AG04449 (cell line): Measurements from ENCODE around the gene ENAH.

Experiments used
- CTCF ChIA-PET: fragments of 350-600 bp; formaldehyde crosslinking; extraction: SDS; loops from one replicate; lab custom pipeline; 2021; ENCODE audit warnings: antibody characterized with exemption; lab: Yijun Ruan, JAX
- POLR2A ChIA-PET: fragments of 400-600, 350-600 bp; formaldehyde crosslinking; extraction: SDS; loops from one replicate; lab custom pipeline; 2020; ENCODE audit warnings: antibody characterized with exemption, inconsistent platforms; lab: Yijun Ruan, JAX
- DNase-seq: peaks from one replicate; pipeline ENCODE4 v3.0.0-alpha.2; 2010; ENCODE audit warnings: low read depth, low spot score
- H3K4me3 ChIP-seq: 2 replicates; pipeline ENCODE4 v1.5.1; 2011; ENCODE audit warnings: low read depth, mild to moderate bottlenecking, control low read depth, low read length
- TF ChIP-seq, protein P1 (sequence below): IDR thresholded peaks from one replicate; pipeline ENCODE4 v1.5.1; 2011; ENCODE audit warnings: mild to moderate bottlenecking, moderate library complexity, low read length, control low read depth, inconsistent platforms; ENCODE audit not compliant: insufficient read depth; ENCODE audit errors: missing control alignments

The ENAH gene

DNA sequence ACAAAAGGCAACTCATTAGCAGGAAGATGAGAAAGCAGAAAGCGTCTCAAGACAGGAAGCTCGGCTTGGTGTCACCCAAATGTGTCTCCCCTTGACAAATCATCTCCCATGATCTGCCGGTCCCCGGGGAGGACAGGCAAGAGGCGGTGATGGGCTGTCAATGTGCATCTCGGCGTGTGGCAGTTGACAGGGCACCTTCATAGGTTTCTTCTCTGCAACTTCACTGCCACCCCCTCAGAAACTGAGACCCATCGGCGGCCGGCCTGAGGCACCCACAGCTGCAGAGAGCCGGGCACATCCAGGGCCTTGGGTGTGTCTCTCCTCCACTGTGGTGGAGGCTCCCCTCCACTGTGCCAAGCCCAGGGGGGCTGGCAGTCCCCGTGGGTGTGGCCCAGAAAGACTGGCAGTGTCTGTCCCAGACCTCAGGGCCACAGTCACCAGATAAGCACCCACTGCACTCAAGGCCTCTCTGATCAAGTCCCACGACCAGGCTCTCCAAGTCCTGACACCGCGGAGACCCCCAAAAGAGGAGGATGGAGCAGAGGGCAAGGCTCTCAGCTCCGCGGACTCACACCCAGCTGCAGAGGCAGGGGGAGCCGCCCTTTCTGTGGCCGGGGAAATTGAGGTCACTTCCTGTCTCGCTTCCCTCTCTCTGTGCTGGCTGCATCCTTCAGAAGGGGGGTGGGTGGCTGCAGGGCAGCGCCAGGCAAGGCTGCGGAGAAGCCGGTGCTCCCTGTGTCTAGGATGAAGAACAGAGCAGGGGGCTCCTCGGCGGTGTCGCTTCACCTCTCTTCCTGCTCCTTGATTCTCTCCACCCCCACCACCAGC is 185.5 kb downstream of the ENAH start:
- TF ChIP-seq, protein P1, sequence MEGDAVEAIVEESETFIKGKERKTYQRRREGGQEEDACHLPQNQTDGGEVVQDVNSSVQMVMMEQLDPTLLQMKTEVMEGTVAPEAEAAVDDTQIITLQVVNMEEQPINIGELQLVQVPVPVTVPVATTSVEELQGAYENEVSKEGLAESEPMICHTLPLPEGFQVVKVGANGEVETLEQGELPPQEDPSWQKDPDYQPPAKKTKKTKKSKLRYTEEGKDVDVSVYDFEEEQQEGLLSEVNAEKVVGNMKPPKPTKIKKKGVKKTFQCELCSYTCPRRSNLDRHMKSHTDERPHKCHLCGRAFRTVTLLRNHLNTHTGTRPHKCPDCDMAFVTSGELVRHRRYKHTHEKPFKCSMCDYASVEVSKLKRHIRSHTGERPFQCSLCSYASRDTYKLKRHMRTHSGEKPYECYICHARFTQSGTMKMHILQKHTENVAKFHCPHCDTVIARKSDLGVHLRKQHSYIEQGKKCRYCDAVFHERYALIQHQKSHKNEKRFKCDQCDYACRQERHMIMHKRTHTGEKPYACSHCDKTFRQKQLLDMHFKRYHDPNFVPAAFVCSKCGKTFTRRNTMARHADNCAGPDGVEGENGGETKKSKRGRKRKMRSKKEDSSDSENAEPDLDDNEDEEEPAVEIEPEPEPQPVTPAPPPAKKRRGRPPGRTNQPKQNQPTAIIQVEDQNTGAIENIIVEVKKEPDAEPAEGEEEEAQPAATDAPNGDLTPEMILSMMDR: no peak
- DNase-seq: no peak
- ChIA-PET CTCF (interaction anchor here (0.8 to 12.6 kb wide), 10 partner anchors 11 to 519 kb away, joined by 3 to 190 read pairs (median 4); partner anchors contain the start of gene SRP9), POLR2A (interaction anchor here (1.5 kb wide), 1 partner anchor 457 kb away, joined by 3 read pairs; the partner anchor contains the start of gene PYCR2)
- H3K4me3 ChIP-seq: no peak overlapping the region

DNA sequence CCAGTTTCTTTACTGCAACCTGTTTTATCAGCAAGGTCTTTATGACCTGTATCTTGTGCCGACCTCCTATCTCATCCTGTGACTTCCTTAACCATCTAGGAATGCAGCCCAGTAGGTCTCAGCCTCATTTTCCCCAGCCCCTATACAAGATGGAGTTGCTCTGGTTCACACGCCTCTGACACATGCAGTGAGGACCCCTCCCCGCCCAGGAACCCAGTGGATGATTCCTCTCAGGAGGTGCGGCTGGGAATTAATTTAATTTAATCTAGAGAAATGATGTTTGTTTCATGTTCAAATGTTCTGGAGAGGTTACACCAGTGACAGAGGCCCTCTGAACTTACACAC is 186.1 kb downstream of the ENAH start:
- POLR2A ChIA-PET: interaction anchor here (1.5 kb wide), 1 partner anchor 458 kb away, joined by 3 read pairs; the partner anchor contains the start of gene PYCR2
- TF ChIP-seq, protein P1: no peak
- CTCF ChIA-PET: interaction anchor here (2.2 to 2.5 kb wide), 2 partner anchors 16 to 379 kb away, joined by 5 to 10 read pairs; no protein-coding TSS in a partner anchor
- no peak overlapping the region for H3K4me3 ChIP-seq
- no peak for DNase-seq

DNA sequence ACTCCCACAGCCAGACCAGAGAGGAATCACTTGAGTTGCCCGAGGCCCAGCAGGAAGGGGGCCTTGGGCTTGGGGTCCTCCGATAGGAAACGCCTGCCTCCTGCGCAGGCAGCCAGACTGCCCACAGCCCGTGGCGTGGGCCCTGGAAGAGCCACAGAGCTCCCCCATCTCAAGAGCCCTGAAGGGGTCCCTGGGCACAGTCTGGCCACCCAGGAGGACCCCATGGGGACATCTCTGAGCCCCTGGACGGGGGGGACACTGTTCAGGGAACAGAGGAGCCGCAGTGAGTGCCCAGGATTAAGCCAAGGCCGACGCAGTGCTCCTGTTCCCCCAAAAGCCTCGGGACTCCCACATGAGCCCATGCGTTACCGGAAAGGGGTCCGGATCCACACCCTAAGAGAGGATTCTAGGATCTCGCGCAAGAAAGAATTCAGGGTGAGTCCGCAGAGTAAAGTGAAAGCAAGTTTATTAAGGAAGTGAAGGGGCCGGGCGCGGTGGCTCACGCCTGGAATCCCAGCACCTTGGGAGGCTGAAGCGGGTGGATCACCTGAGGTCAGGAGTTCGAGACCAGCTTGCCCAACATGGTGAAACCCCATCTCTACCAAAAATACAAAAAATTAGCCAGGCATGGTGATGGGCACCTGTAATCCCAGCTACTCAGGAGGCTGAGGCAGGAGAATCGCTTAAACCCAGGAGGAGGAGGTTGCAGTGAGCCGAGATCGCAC is 187.0 kb downstream of the ENAH start:
- TF ChIP-seq, protein P1: no peak
- CTCF ChIA-PET: interaction anchor here (0.7 to 2.4 kb wide), 2 partner anchors 7 to 9 kb away, joined by 4 to 13 read pairs; no protein-coding TSS in a partner anchor
- POLR2A ChIA-PET: no interaction called here
- DNase-seq: no peak
- no peak overlapping the region for H3K4me3 ChIP-seq

DNA sequence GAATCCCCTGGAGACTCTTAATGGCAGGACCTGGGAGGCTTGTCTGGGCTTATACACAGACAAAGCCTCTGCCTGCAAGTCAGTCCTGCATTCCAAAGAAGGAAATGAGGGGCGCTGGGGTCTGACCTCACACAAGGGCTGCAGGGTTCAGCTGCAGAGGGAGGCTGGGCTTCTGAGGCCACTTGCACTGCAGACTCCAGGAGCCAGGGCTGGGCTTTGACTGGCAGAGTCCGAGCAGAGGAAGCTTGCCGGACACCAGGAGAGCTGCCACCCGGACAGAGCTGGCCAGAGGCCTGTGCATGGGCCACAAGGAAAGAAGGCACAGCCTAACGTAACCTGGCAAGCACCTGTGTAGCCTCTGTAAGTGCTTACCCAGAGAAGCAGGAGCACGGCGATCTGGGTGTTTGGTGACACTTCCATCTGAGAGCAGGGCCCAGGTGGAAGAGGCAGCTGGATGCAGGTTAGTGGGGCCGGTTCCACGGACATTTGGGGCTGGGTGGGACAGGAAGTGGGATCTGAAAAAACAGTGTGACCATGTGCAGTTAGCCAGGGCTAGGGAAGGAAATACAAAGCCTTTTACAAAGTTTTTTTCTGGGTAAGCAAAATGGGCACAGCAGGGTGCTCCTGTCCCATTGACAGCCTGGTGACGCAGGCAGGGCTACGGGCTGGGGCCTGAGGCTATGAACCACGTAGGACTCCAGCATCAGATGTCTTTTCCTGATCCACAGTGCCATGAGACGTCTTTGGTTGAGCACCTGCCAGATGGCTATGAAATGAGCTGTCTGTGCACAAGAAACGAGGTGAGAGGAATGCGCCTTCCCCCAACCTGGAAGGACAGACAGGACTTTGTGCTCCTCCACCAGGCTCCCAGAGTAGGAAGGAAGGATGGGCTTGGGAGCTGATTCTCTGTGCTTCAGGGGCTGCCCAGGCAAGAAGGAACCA is 187.8 kb downstream of the ENAH start:
- ChIA-PET CTCF (interaction anchor here (0.7 to 2.4 kb wide), 2 partner anchors 8 to 10 kb away, joined by 4 to 13 read pairs; no protein-coding TSS in a partner anchor), POLR2A (no interaction called here)
- H3K4me3 ChIP-seq: no peak overlapping the region
- DNase-seq: no peak
- TF ChIP-seq, protein P1: no peak

DNA sequence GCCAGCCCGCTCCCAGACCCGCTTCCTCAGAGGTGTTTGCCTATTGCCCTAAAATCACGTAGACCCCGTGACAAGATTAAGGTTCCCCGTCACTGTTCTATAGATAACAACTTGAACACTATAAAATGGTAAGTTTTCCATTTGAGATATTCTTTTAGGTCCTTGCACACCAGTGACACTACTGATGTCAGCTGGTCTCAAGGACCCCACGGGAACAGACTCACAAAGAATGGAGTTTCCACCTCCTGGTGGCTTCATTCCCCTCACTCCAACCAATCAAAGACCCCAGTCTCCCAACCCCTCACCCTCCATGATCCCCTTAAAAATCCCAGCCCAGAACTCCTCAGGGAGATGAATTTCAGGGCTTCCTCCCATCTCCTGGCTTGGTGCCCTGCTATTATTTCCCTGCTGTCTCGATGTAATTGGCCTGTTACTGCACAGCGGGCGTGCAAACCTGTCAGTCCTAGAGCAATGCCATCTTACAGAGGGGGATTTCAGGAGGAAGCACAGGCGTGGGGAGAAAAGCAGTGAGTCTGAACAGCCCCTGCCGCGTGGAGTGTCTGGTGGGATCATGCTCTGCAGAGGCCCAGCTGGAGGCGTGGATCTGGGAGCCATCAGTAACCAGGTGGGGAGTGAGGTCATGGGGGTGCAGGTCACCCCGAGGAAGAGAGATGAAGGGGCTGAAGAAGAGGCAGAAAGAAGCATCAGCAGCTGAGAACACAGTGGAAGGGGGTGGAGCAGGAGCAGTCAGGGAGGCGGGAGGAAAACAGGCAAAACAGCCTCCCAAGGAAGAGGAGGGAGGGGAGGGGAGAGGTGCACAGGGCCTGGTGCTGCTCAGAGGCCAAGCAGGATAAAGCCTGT is 190.0 kb downstream of the ENAH start:
- DNase-seq: no peak
- ChIA-PET POLR2A (interaction anchor here (1.5 kb wide), 1 partner anchor 315 kb away, joined by 3 read pairs; the partner anchor contains the start of gene SRP9), CTCF (interaction anchor here (1.8 to 4.5 kb wide), 2 partner anchors 11 to 525 kb away, joined by 5 to 39 read pairs; no protein-coding TSS in a partner anchor)
- no peak overlapping the region for H3K4me3 ChIP-seq
- TF ChIP-seq, protein P1: no peak
